ENCODE data around the gene CEP85. TPM values are rescaled to one million over a fixed set of nuclear protein-coding genes. Genes with fewer than 3 reads are reported as not detected.

CEP85 gene
- total RNA-seq, 1 donor = 13.0 TPM

GRCh38 chr1:26203642-26204318 is 30.2 kb upstream of the CEP85 start:
- H3K4me3 ChIP-seq (ENCODE audit: low read depth, low read length) = no peak overlapping the region
- no peak for DNase-seq (ENCODE audit: low read depth)
- TF ChIP-seq CTCF (IDR thresholded peaks at IDR 0.05; ENCODE audit: insufficient read depth, low read depth, low read length) = no peak

- H3K4me3 ChIP-seq (ENCODE audit: low read depth, low read length) = no peak overlapping the region
- DNase-seq (ENCODE audit: low read depth) = no peak
- no peak for TF ChIP-seq CTCF (IDR thresholded peaks at IDR 0.05; ENCODE audit: insufficient read depth, low read depth, low read length)
These were observed 23.7 kb upstream of the CEP85 start for GRCh38 chr1:26210147-26210870.

GRCh38 chr1:26212726-26213125 is 21.3 kb upstream of the CEP85 start:
- TF ChIP-seq CTCF (IDR thresholded peaks at IDR 0.05; ENCODE audit: insufficient read depth, low read depth, low read length) = no peak
- no peak overlapping the region for H3K4me3 ChIP-seq (ENCODE audit: low read depth, low read length)
- DNase-seq (ENCODE audit: low read depth) = no peak

GRCh38 chr1:26213335-26213905 is 20.6 kb upstream of the CEP85 start:
- no peak overlapping the region for H3K4me3 ChIP-seq (ENCODE audit: low read depth, low read length)
- TF ChIP-seq CTCF (IDR thresholded peaks at IDR 0.05; ENCODE audit: insufficient read depth, low read depth, low read length) = no peak
- no peak for DNase-seq (ENCODE audit: low read depth)

GRCh38 chr1:26215246-26215645 is 18.8 kb upstream of the CEP85 start:
- H3K4me3 ChIP-seq (ENCODE audit: low read depth, low read length) = no peak overlapping the region
- TF ChIP-seq CTCF (IDR thresholded peaks at IDR 0.05; ENCODE audit: insufficient read depth, low read depth, low read length) = no peak
- no peak for DNase-seq (ENCODE audit: low read depth)

- DNase-seq (ENCODE audit: low read depth) = no peak
- no peak for TF ChIP-seq CTCF (IDR thresholded peaks at IDR 0.05; ENCODE audit: insufficient read depth, low read depth, low read length)
- no peak overlapping the region for H3K4me3 ChIP-seq (ENCODE audit: low read depth, low read length)
These were observed 15.0 kb upstream of the CEP85 start for GRCh38 chr1:26218906-26219494.
